T-helper 1 cell treated with Interleukin-12 subunit alpha and Interleukin-12 subunit beta and Interleukin-4 antibody, amounts not matched to agents 30 μg/mL and 1 μg/mL, for 36 hours (primary cell): ENCODE data around the gene NTM.
"Not testable (repeated sequence)": the region's sequence is repeated elsewhere in the genome, so short reads cannot be mapped to it uniquely, and the experiment has no call there.

Source experiments
- H3K27ac Mint-ChIP-seq: one replicate; pipeline ENCODE4 v1.8.0; 2021; ENCODE audit warnings: mild to moderate bottlenecking, mixed read lengths
- H3K27me3 Mint-ChIP-seq: one replicate; pipeline ENCODE4 v1.8.0; 2021; ENCODE audit warnings: low read depth, mixed read lengths
- H3K36me3 Mint-ChIP-seq: one replicate; pipeline ENCODE4 v1.8.0; 2021; ENCODE audit warnings: low read depth, mixed read lengths
- H3K4me1 Mint-ChIP-seq: one replicate; pipeline ENCODE4 v1.8.0; 2021; ENCODE audit warnings: low read depth, mixed read lengths
- H3K4me3 Mint-ChIP-seq: one replicate; pipeline ENCODE4 v1.8.0; 2021; ENCODE audit warnings: mild to moderate bottlenecking, moderate library complexity, mixed read lengths
- H3K9me3 Mint-ChIP-seq: one replicate; pipeline ENCODE4 v1.8.0; 2021; ENCODE audit warnings: mixed read lengths

NTM gene

DNA sequence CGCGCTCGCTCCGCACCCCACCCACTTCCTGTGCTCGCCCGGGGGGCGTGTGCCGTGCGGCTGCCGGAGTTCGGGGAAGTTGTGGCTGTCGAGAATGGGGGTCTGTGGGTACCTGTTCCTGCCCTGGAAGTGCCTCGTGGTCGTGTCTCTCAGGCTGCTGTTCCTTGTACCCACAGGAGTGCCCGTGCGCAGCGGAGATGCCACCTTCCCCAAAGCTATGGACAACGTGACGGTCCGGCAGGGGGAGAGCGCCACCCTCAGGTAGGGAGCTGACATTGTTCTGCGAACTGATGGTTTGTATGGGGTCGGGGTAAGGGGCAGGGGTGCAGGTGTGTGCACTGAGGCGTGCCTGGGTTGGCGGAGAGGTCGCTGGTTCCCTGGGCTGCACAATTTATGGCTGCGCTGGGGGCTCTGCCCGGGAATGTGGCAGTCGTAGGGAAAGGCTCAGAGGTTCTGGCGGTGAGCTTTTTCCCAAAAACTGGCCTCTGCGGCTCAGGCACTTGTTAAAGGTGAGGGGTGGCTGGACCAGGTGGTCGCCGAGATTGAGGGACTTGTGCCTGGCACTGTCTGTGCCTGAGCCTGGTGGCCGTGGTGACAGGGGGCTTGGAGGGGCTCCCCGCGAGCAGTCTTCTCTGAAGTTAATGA, 541.1 kb downstream of the NTM start:
- H3K27ac Mint-ChIP-seq, H3K36me3 Mint-ChIP-seq, H3K4me1 Mint-ChIP-seq, H3K9me3 Mint-ChIP-seq, H3K4me3 Mint-ChIP-seq: not testable (repeated sequence)
- peaks cover 48% of the 10 kb centered on the region for H3K27me3 Mint-ChIP-seq

DNA sequence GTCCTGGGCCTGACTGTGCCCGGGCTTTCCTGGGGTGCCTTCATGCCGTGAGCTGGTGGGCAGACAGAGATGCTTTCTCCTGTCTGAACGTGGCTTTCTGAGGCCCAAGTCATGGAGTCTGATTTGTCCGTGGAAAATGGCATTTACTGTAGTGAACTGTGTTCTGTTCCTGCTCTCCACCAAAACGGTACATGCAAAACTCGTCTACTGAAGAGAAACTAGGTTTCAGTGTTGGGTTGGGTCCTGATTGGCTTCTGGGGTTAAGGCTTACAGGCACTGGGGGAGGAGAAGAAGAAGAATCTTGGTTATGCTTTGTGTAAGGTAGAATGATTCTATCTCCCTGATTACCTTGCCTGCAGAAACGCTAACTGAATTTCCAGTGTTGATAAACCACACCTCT, 541.7 kb downstream of the NTM start:
- no peak overlapping the region for H3K27ac Mint-ChIP-seq
- peaks cover 48% of the 10 kb centered on the region for H3K27me3 Mint-ChIP-seq
- no peaks in the 10 kb centered on the region for H3K9me3 Mint-ChIP-seq
- no peaks in the 10 kb centered on the region for H3K4me1 Mint-ChIP-seq
- no peaks in the 10 kb centered on the region for H3K36me3 Mint-ChIP-seq
- H3K4me3 Mint-ChIP-seq: no peak overlapping the region

DNA sequence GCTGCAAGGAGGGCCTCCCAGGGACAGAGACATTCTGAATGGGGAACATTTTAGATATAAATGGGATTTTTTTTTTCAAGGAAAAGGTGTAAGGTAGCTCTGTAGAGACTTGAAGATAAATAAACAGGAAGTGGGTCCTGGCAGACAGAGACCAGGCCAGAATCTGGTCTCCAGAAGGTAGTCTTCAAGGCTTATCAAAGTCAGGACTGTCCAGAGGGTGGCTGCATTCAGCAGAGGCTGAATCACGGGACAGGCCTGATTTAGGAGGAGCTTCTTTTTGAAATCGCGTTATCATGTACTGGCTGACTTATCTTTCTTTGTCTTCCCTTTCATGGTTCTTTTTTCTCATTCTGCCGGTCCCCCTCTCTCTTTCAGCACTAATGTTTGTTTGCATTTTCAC, 542.9 kb downstream of the NTM start:
- H3K4me1 Mint-ChIP-seq: no peaks in the 10 kb centered on the region
- no peaks in the 10 kb centered on the region for H3K9me3 Mint-ChIP-seq
- H3K27ac Mint-ChIP-seq: no peak overlapping the region
- H3K36me3 Mint-ChIP-seq: no peaks in the 10 kb centered on the region
- peaks cover 44% of the 10 kb centered on the region for H3K27me3 Mint-ChIP-seq
- no peak overlapping the region for H3K4me3 Mint-ChIP-seq

DNA sequence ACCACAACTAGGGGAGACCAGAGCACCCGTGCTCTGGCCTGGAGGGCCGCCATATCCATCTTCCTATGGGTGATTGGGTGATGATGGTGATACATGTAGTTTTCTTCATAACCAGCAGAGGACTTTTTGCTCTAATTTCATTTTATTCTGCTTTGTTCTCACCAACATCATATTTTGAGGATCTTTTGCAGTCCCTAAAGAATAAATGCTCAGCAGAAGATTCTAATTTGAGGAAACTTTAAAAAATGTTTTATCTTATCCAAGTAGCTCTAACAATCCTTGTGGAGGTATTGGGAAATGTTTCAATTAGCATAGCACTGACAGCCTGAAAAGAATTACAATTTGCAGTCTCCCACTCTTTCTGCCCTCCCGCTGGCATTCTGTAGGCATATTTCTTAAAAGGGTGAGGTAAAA, 544.0 kb downstream of the NTM start:
- Mint-ChIP-seq H3K4me1 (no peaks in the 10 kb centered on the region), H3K36me3 (no peaks in the 10 kb centered on the region)

DNA sequence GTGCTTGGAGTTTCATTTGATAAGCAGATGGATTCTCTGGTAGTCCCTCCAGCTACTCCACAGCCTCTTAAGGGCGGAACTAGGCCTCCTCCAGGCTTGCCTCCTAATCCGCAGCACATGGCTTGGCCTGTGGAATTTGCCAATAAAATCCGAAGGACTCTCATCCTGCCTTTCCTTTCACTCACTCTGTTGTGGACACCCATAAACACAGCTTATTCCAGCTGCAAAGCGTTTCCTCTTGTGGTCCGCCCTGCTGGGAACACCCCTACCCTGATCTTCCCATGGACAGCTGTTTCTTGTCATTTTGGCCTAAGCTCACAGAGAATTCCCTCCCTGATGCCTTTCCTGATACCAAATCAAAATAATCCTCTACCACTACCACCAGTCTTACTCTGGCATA, 546.2 kb downstream of the NTM start:
- Mint-ChIP-seq H3K4me3 (no peak overlapping the region), H3K4me1 (no peaks in the 10 kb centered on the region), H3K36me3 (no peaks in the 10 kb centered on the region), H3K27ac (no peak overlapping the region), H3K9me3 (no peaks in the 10 kb centered on the region), H3K27me3 (peaks cover 17% of the 10 kb centered on the region)

More for the DNA sequence above, 544.0 kb downstream of the NTM start:
- peaks cover 33% of the 10 kb centered on the region for H3K27me3 Mint-ChIP-seq
- H3K27ac Mint-ChIP-seq: no peak overlapping the region
- H3K9me3 Mint-ChIP-seq: no peaks in the 10 kb centered on the region
- no peak overlapping the region for H3K4me3 Mint-ChIP-seq

DNA sequence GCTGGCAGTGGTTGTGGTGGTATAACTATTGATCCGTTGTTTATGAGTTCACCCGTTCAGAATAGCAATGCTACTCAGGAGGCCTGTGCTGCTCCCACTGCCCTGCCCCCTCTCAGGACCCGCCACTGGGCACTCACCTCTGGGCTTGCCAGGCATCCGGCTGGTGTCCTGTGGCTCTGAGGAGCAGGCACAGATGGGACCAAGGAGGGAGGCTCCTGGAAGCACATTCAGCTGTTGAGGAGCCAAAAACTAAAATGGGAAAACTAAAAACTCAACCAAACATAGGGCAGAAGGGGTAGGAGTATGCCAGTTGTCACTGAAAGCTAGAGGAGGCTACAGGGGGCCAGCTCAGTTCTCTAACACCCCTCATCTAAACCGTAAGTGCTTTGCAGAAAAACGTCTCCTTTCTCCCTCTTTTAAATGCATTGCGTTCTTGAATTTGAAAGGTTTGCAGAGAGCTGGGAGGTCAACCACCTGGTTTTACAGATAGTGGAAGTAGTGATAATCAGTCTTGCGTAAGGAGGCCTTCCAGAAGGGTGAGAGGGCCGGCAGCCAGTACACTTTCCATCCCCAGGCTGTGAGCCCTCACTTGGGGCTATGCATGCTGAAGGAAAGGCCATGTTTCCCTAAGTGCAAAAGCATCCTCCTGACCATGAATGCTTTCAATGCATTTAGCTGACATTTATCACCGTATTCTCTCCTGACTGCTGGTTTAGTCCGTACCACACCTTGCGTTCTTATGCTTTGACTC, 547.4 kb downstream of the NTM start:
- no peak overlapping the region for H3K4me3 Mint-ChIP-seq
- H3K36me3 Mint-ChIP-seq: no peaks in the 10 kb centered on the region
- H3K4me1 Mint-ChIP-seq: no peaks in the 10 kb centered on the region
- peaks cover 7% of the 10 kb centered on the region for H3K27me3 Mint-ChIP-seq
- no peak overlapping the region for H3K27ac Mint-ChIP-seq
- H3K9me3 Mint-ChIP-seq: no peaks in the 10 kb centered on the region

DNA sequence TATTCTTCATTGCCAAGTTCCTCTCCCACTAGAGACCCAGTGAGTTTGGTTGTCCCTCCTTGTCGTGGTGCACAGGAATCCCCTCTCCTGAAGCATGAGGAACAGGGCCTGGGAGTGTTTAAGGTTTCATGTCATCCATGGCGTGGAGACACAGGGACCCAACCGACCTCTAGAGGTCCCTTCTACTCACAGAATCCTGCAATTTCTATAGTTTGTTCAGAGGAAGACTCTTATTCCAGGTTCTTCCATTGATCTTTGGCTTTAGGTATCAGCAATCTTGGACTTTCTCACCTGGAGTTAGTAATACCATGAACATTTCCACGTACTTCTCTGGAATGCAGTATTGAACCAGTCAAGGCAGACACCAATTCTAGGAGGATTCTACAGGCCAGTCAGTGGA, 548.2 kb downstream of the NTM start:
- H3K9me3 Mint-ChIP-seq: no peaks in the 10 kb centered on the region
- peaks cover 3% of the 10 kb centered on the region for H3K27me3 Mint-ChIP-seq
- H3K4me1 Mint-ChIP-seq: no peaks in the 10 kb centered on the region
- no peak overlapping the region for H3K4me3 Mint-ChIP-seq
- no peaks in the 10 kb centered on the region for H3K36me3 Mint-ChIP-seq
- H3K27ac Mint-ChIP-seq: no peak overlapping the region

DNA sequence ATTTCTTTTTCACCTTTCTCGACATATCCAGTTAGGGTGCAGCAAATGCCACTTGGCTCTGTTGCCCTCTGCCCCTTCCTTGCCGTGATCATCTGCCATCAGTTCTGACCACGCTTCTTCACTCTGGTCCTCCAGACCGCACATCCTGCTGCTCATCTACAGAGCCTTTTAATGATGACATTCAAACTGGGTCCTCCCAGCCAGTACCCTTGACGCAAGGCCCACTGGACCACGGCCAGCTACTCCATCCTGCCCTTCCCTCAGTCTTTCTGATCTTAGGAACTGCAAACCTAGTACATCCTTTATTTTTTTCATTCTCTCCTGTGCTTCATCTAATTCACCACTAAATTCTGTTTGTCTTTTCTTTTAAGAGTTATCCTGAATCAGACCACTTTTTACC, 551.8 kb downstream of the NTM start:
- Mint-ChIP-seq H3K9me3 (no peaks in the 10 kb centered on the region), H3K27me3 (no peaks in the 10 kb centered on the region), H3K27ac (no peak overlapping the region), H3K4me1 (no peaks in the 10 kb centered on the region), H3K36me3 (no peaks in the 10 kb centered on the region), H3K4me3 (no peak overlapping the region)

DNA sequence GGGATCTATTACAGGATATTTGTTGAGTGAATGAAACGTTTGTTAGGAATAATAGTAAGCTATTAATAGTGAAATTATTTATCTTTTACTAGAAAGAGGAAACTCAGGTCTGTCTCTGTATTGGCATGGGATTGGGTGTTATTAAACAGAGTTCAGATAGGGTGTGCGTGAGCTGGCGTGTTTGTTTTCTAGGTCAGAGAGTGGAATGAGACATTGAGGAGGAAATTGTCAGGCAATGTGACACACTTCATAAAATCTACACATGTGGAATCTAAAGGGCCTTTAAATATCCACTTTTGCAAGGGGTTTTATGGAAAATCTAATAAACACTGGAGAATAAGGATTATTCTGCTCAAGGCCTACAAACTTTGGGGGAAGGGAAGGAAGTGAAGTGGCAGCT, 552.9 kb downstream of the NTM start:
- H3K27me3 Mint-ChIP-seq: no peaks in the 10 kb centered on the region
- no peak overlapping the region for H3K4me3 Mint-ChIP-seq
- no peaks in the 10 kb centered on the region for H3K36me3 Mint-ChIP-seq
- H3K4me1 Mint-ChIP-seq: no peaks in the 10 kb centered on the region
- no peak overlapping the region for H3K27ac Mint-ChIP-seq
- no peaks in the 10 kb centered on the region for H3K9me3 Mint-ChIP-seq

DNA sequence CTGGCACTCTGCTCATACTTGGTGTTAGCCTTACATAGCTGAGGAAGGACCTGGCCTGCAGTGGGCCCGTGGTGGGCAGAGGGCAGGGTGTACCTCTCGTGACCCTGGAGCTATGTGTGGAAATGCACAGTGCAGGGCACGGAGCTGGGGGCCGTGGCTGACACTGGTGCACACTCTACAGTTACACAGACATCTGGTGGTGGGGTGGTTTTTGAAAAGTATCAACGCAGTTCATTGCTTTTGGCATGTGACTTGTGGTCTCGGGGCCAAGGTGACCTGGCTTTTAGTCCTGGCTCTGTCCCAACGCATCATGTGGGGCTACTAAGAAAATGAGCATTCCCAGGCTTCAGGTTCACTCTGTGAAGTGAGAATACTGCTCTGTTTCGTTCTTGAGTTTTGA, 553.6 kb downstream of the NTM start:
- no peak overlapping the region for H3K4me3 Mint-ChIP-seq
- H3K27ac Mint-ChIP-seq: no peak overlapping the region
- H3K36me3 Mint-ChIP-seq: no peaks in the 10 kb centered on the region
- H3K9me3 Mint-ChIP-seq: no peaks in the 10 kb centered on the region
- no peaks in the 10 kb centered on the region for H3K27me3 Mint-ChIP-seq
- H3K4me1 Mint-ChIP-seq: no peaks in the 10 kb centered on the region

DNA sequence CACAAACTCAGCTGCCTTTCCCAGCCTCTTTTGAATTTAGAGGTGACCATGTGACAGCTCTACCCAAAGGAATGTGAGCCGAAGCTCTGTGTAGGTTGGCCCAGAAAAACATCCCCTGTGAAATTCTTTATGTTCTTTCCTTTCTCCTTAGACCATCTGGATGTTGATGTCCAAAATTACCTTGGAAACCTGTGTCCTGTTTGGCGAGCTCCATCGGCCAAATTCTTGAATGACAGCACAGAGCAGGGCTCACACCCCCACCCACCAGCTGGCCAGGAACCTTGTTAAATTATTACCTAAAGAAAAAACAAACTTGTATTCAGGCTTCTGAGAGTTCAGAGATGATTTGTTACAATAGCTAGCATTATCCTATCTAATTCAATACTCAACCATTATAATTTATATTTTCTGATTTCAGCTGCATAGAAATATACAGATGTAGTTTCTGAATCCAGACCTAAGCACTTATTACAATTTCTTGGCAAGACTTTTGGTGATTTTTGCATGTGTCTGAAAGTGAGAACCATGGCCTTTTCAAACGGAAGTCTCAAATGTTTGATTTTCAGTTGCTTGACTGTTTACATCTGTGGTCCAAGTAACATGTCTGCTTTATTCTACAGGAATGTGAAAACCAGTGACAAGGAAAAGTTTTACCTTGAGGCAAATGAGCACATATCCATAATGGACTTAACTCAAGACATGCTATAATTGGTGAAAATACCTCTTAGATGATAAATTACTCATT, 554.2 kb downstream of the NTM start:
- Mint-ChIP-seq H3K9me3 (no peaks in the 10 kb centered on the region), H3K27me3 (no peaks in the 10 kb centered on the region), H3K36me3 (no peaks in the 10 kb centered on the region), H3K4me3 (no peak overlapping the region), H3K27ac (no peak overlapping the region), H3K4me1 (no peaks in the 10 kb centered on the region)

DNA sequence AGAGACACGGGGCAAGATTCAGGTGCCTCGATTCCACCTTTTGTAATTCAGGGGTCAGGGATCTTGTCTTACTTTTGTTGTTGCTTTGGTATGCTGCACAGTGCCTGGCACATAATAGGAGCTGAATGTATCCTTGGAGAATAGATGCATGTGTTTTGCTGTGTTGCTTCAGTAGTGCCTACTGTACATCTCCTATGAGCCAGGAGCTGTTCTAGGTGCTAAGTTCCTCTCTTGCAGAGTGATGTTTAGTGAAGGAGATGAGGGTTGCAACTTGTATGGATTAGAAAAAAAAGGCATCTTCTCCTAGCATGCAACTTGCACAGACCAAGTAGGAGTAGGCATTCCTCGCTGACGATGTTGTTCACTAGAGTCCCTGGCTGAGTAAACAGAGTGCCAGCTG, 555.4 kb downstream of the NTM start:
- Mint-ChIP-seq H3K4me1 (no peaks in the 10 kb centered on the region), H3K36me3 (no peaks in the 10 kb centered on the region), H3K9me3 (no peaks in the 10 kb centered on the region), H3K4me3 (no peak overlapping the region), H3K27me3 (no peaks in the 10 kb centered on the region), H3K27ac (no peak overlapping the region)

DNA sequence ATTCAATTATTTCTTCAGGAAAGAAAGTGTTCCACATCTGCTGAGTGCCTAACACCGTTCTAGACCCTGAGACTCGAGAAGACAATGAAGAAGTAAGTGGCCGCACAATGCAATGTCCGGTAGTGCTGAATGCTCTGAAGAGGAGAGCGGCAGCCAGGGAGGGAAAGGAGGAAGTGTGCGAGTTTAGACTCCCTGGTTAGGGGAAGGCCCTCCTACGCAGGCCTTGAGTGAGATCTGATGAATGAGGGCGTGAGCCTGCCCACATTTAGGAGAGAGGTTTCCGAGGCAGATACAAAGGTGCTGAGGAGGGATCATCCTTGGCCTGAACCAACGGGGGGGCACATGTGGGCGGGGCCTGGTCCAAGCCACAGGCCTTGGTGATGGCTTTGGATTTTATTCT, 558.6 kb downstream of the NTM start:
- Mint-ChIP-seq H3K4me3 (no peak overlapping the region), H3K27me3 (no peaks in the 10 kb centered on the region), H3K36me3 (no peaks in the 10 kb centered on the region), H3K9me3 (no peaks in the 10 kb centered on the region), H3K4me1 (no peaks in the 10 kb centered on the region), H3K27ac (no peak overlapping the region)

DNA sequence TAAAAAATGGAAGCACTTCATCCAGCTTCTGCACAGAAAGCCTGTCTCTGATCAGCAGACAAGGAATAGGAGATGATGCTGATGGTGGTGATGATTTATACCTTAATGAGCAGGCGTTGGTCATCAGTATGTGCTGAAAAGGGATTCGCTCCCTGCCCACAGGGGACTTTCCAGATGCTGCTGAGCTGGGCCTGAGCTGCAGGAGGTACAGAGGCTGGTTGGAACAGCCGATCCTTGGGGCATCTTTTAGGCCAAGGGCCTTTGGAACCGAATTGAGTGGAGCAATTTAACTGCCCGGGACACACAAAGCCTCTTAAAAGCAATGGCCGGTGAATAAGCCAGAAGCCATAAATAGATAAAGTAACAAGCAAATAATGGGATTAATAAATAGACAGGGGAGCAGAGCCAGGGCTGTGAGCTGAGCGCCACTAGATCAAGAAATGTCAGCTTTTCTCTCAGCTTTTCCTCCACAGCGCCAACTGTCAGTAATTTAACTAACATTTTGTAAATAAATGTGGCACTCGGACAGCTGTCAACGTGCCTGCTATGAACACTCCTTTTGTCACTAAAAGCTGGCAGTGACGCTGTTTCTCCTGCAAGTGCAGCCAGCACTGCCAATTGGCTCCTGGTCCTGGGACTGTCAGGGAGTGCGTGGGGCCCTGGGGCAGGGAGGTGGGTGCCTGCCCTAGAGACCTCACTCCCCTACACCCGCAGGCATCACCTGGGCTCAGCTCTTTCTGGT, 562.3 kb downstream of the NTM start:
- H3K4me1 Mint-ChIP-seq: no peaks in the 10 kb centered on the region
- H3K36me3 Mint-ChIP-seq: no peaks in the 10 kb centered on the region
- H3K27me3 Mint-ChIP-seq: no peaks in the 10 kb centered on the region
- no peak overlapping the region for H3K27ac Mint-ChIP-seq
- no peaks in the 10 kb centered on the region for H3K9me3 Mint-ChIP-seq
- no peak overlapping the region for H3K4me3 Mint-ChIP-seq
